ENCODE results near the gene MERTK. TPM values are rescaled to one million over a fixed set of nuclear protein-coding genes. Genes with fewer than 3 reads are reported as not detected.
A peak's percentile ranks its signal among the peaks of the same experiment; 100 is the strongest.

The MERTK gene
- total and polyA plus RNA-seq, 2 of the 13 experiments (the other 11 are each of a cell fraction or from before 2014, with no cell fraction given), result 37.3 to 44.7 TPM

DNA sequence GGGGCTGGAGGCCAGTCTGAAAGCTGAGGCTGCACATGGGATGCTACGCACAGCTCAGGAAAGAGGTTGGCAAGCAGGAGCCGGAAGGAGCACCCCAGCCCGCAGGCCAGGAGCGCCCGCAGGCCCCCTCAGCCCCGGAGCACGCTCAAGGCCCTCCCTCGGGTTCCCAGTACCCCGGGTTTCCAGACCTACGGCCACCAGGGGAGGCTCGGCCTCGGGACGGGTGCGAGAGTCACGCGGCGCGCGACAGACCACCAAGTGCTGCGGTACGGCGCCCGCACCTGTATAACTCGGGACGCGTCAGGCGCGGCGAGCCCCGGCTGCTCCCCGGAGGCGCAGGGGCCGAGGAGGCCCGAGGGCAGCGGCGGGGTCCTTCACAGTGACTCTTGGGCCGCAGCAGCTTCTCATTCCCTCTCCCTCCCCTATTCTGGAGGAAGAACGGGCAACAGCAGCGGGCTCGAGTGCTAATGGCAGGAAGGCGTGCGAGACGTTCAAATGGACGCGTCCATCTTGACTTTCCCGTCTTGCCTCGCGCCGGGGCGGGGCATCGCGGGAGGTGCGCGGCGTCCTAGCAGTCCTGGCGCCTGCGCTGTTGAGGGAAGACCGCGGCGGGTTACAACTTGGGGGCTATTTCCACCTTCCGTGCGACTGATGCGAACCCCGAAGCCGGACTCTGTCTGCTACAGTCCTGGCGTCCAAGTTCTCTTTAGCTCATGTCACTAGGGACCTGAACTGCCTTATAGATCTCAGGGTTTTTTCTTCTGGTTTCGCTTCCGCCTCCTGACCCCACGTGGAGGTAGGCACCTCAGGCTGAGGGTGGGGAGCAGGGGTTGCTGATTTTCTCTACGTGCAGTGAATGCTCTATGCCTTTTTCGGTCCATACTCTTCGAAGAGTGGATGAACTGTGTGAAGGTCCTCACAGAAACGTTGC is 14.5 kb upstream of the MERTK start, which contains the start of gene ANAPC1 (continued):
- TF ChIP-seq, protein P1, sequence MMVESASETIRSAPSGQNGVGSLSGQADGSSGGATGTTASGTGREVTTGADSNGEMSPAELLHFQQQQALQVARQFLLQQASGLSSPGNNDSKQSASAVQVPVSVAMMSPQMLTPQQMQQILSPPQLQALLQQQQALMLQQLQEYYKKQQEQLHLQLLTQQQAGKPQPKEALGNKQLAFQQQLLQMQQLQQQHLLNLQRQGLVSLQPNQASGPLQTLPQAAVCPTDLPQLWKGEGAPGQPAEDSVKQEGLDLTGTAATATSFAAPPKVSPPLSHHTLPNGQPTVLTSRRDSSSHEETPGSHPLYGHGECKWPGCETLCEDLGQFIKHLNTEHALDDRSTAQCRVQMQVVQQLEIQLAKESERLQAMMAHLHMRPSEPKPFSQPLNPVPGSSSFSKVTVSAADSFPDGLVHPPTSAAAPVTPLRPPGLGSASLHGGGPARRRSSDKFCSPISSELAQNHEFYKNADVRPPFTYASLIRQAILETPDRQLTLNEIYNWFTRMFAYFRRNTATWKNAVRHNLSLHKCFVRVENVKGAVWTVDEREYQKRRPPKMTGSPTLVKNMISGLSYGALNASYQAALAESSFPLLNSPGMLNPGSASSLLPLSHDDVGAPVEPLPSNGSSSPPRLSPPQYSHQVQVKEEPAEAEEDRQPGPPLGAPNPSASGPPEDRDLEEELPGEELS (CRISPR knock-in tag; IDR thresholded peaks at IDR 0.05), result peak; percentile 64; the same call in 1 of the 2 replicates
- TF ChIP-seq GPN1 (CRISPR knock-in tag; IDR thresholded peaks at IDR 0.05; ENCODE audit: borderline replicate concordance) (no peak), ZSCAN21 (CRISPR knock-in tag; IDR thresholded peaks at IDR 0.05; ENCODE audit: borderline replicate concordance) (peak; percentile 74; the same call in 1 of the 2 replicates), ZNF7 (CRISPR knock-in tag; IDR thresholded peaks at IDR 0.05) (0 out of 2 replicates have a peak, but pooled peaks have one; percentile 35), GATAD1 (CRISPR knock-in tag; IDR thresholded peaks at IDR 0.05) (peak; percentile 97), KLF15 (CRISPR knock-in tag; IDR thresholded peaks at IDR 0.05; ENCODE audit: borderline replicate concordance) (0 out of 2 replicates have a peak, but pooled peaks have one; percentile 46), HHEX (CRISPR knock-in tag; IDR thresholded peaks at IDR 0.05) (no peak), SNRNP70 (IDR thresholded peaks at IDR 0.05; ENCODE audit: low read depth, low read length) (no peak), TCF7 (IDR thresholded peaks at IDR 0.05; ENCODE audit: low read depth) (no peak), SYNCRIP (IDR thresholded peaks at IDR 0.05; ENCODE audit: insufficient read depth, low read depth, low read length) (no peak), SMYD3 (CRISPR knock-in tag; IDR thresholded peaks at IDR 0.05) (peak; percentile 89; the same call in 1 of the 2 replicates), ZNF331 (CRISPR knock-in tag; IDR thresholded peaks at IDR 0.05) (peak; percentile 52), RBFOX2 (IDR thresholded peaks at IDR 0.05; ENCODE audit: low read depth, low read length) (peak; percentile 97), ZNF564 (CRISPR knock-in tag; IDR thresholded peaks at IDR 0.05) (peak; percentile 71; the same call in 1 of the 2 replicates), PHF8 (CRISPR knock-in tag; IDR thresholded peaks at IDR 0.05) (peak; percentile 99)
- TF ChIP-seq, protein P2, sequence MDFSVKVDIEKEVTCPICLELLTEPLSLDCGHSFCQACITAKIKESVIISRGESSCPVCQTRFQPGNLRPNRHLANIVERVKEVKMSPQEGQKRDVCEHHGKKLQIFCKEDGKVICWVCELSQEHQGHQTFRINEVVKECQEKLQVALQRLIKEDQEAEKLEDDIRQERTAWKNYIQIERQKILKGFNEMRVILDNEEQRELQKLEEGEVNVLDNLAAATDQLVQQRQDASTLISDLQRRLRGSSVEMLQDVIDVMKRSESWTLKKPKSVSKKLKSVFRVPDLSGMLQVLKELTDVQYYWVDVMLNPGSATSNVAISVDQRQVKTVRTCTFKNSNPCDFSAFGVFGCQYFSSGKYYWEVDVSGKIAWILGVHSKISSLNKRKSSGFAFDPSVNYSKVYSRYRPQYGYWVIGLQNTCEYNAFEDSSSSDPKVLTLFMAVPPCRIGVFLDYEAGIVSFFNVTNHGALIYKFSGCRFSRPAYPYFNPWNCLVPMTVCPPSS (IDR thresholded peaks at IDR 0.05), result no peak
- TF ChIP-seq, protein P3, sequence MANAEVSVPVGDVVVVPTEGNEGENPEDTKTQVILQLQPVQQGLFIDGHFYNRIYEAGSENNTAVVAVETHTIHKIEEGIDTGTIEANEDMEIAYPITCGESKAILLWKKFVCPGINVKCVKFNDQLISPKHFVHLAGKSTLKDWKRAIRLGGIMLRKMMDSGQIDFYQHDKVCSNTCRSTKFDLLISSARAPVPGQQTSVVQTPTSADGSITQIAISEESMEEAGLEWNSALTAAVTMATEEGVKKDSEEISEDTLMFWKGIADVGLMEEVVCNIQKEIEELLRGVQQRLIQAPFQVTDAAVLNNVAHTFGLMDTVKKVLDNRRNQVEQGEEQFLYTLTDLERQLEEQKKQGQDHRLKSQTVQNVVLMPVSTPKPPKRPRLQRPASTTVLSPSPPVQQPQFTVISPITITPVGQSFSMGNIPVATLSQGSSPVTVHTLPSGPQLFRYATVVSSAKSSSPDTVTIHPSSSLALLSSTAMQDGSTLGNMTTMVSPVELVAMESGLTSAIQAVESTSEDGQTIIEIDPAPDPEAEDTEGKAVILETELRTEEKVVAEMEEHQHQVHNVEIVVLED (CRISPR knock-in tag; IDR thresholded peaks at IDR 0.05; ENCODE audit: borderline replicate concordance), result peak; percentile 87
- TF ChIP-seq, protein P4, sequence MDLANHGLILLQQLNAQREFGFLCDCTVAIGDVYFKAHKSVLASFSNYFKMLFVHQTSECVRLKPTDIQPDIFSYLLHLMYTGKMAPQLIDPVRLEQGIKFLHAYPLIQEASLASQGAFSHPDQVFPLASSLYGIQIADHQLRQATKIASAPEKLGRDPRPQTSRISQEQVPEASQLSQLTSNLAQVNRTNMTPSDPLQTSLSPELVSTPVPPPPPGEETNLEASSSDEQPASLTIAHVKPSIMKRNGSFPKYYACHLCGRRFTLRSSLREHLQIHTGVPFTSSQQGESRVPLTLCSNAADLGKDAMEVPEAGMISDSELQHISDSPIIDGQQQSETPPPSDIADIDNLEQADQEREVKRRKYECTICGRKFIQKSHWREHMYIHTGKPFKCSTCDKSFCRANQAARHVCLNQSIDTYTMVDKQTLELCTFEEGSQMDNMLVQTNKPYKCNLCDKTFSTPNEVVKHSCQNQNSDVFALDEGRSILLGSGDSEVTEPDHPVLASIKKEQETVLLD (CRISPR knock-in tag; IDR thresholded peaks at IDR 0.05; ENCODE audit: low read depth), result 0 out of 2 replicates have a peak, but pooled peaks have one; percentile 23
- TF ChIP-seq, protein P5, sequence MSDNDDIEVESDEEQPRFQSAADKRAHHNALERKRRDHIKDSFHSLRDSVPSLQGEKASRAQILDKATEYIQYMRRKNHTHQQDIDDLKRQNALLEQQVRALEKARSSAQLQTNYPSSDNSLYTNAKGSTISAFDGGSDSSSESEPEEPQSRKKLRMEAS (IDR thresholded peaks at IDR 0.05), result peak; percentile 94
- TF ChIP-seq, protein P6, sequence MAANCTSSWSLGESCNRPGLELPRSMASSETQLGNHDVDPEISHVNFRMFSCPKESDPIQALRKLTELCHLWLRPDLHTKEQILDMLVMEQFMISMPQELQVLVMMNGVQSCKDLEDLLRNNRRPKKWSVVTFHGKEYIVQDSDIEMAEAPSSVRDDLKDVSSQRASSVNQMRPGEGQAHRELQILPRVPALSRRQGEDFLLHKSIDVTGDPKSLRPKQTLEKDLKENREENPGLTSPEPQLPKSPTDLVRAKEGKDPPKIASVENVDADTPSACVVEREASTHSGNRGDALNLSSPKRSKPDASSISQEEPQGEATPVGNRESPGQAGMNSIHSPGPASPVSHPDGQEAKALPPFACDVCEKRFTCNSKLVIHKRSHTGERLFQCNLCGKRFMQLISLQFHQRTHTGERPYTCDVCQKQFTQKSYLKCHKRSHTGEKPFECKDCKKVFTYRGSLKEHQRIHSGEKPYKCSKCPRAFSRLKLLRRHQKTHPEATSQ (CRISPR knock-in tag; IDR thresholded peaks at IDR 0.05; ENCODE audit: borderline replicate concordance), result peak; percentile 83; the same call in 1 of the 2 replicates
